Spleen (tissue), 7 donors: Measurements from ENCODE around the gene UBE2E2.

ENCODE experiments used
- CTCF ChIP-seq, 11 experiments: fragments of 200-600 bp in 7 of 11; fragments of 450-650 bp in 4 of 11; sonication (generic) in 4 of 11; IDR thresholded peaks in 8 of 11; conservative IDR thresholded peaks in 3 of 11; 1 replicate in 7 of 11; 2 replicates in 4 of 11; pipeline versions ENCODE4 v1.4.0 to v1.8.0; 2016 to 2021; ENCODE audit warnings: antibody characterized with exemption in 11 of 11, inconsistent platforms in 4 of 11, mild to moderate bottlenecking in 1 of 11
- POLR2AphosphoS5 ChIP-seq, 3 donors: sonication (generic); formaldehyde crosslinking; IDR thresholded peaks; one replicate each; pipeline ENCODE4 v1.5.1; 2017; ENCODE audit warnings: antibody characterized with exemption in 3 of 3
- donor health status: DM: no; HTN: no; CAD: no; lungs with moderate emphysema.
- donor health status: DM: no; HTN: no; CAD: no.
- donor health status: DM: no; HTN: no; CAD: no.

- TF ChIP-seq CTCF (IDR thresholded peaks at IDR 0.05 in 8 of 11, conservative IDR thresholded peaks at IDR 0.05 in 3 of 11) (no peak), POLR2AphosphoS5 (IDR thresholded peaks at IDR 0.05) (no peak)
Observed at GRCh38 chr3:23594066-23594465, 390.9 kb downstream of the UBE2E2 start.
